HG03097 (cell line): ENCODE data around the gene GNG3.
"Not testable (repeated sequence)": the region's sequence is repeated elsewhere in the genome, so short reads cannot be mapped to it uniquely, and the experiment has no call there.

ENCODE experiments used
- ATAC-seq: cut with Tn5 transposase; IDR thresholded peaks from one replicate; pipeline ENCODE4 v1.9.1; 2021; ENCODE audit not compliant: unreplicated experiment, low FRiP score

Gene GNG3

DNA sequence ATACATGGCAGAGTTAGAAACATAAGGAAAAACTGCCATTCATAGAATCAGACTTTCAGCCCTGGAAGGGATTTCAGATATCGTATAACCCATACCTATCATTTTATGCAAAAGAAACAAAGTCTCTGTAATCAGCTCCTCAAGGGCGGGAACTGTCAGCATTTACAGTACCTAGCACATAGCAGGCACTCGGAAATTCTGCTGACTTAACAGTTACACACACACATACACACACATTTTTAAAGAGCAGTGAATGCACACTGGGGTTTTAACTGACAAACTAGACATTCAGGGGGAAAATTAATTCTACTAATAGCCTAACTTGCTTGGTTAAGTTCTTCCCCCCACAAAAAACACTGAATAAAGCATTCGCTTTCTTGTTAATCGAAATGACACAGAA lies 8.7 kb downstream of the GNG3 start:
- no peak for ATAC-seq

DNA sequence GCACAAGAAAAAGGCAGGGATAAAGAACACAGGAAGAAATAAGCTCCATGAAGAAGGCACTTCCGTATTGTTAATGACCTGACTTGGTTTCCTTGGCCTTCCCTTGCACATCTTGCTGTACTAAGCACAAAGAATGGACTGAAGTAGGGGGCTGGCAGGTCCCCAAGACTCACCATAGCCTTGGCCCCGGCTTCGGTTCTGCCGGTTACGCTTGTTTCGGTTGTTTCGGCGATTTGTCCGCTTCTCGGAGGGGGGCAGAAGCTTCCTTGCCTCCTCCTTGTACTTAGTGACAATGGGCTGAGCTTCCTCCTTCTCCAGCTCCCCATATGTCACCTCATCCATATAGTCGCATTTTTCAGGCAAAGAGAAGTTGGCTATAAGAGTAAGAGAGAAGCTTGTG lies 9.3 kb downstream of the GNG3 start:
- ATAC-seq = no peak

DNA sequence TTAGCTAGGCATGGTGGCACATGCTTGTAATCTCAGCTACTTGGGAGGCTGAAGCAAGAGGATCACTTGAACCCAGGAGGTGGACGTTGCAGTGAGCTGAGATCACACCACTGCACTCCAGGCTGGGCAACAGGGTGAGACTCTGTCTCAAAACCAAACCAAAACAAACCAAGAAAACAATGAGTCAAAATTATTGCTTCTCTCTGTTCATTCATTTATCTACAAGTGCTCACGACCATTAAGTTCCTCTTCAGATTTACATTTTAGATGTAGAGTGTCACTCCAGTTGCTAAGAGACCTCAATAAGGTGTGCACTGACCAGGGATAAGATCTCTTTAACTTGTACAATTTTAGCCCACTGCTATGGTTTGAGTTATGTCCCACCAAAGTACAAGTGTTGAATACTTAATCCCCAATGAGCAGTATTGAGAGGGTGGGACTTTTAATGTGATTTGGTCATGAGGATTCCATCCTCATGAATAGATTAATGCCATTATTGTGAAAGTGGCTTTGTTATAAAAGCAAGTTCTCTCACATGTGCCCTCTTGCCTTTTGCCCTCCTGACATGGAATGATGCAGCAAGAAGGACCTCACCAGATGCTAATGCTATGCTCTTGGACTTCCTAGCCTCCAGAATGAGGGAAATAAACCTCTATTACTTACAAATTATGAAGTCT lies 12.0 kb downstream of the GNG3 start:
- ATAC-seq = no peak

DNA sequence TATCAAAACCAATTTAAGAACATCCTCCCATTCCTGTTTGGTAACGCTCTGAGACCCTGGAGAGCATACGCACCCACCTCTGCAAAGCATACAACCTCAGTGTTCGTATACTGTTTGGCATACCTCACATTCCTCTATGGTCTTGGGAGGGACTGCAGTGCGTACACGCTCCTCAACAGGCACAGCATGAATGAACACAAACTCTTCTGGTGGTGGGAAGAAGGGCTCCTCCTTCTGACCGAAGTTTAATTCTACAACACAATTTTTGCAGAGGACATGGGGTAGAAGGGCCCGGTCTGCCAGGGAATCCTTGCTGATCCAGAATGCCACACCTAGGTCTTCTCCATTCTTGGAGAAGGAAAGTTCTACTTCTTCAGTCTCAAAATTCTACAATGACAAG lies 14.5 kb downstream of the GNG3 start:
- no peak for ATAC-seq

DNA sequence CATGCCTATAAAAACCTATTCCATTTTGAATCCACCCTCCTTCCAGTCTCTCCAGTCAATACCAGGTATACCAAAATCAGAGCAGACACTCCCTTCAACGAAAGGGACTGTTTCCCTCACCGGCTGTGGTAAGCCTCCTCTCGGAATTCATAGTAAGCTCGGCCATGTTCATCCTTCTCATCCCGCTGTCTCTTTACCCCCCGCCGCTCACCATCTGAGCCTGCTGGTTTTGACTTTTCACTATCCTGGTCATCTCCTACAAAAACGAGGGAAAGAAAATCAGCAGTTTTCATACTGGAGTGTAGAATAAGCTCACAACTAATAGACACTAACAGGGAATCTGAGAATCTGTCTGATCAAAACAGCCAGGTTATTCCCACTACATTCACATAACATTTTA lies 16.7 kb downstream of the GNG3 start:
- ATAC-seq = no peak

DNA sequence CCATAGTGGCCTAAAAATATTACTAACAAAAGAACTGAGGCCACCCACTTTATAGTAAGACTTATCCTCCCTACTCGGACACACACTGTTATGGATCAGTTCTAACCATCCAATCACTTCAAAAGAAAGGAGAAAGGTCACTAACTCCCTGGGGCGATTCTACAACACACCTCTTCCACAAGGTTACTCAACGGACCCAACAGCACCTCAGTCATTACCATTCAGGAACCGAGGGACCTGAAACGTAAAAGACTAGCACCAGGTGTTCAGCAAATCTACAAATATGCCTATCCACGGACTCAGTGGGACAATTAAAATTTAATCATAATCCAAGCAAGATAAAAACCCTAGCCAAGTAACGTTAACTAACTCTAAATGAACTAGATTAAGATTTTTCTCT lies 18.2 kb downstream of the GNG3 start:
- no peak for ATAC-seq

DNA sequence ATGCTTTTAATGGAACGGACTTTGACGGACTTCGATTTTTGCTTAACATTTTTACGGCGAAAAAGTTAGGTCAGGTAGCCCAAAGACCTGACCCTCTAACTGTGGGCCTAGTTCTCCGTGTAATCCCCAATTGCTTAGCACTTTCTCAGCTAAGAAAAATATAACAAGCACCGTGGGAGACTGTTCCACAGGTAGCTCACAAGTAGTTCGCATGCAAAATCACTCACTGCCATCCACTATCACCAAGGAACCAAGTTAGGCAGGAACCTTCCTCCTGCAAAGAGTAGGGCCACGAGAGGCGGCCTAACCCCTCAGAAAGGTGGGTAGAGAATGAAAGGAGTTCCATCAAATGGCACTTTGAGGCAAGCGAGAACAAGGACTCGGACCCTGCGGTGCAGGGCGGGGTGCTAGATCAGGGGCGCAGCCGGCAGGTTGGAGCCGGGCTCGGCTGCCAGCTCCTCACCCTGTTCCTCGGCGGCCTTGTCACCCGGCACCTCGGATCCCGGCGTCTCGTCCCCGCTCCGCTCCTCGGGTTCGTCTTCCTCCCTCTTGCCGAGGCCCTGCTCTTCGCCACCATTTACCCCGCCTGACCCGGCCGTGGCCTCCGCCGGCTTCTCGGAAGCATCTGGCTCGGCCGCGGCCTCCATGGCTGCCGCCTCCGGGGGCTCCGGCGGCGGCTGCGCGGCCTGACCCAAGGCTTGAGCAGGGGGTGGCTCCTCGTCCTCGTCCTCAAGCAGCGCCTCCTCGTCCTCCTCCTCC lies 18.9 kb downstream of the GNG3 start:
- peak; percentile 10 for ATAC-seq

DNA sequence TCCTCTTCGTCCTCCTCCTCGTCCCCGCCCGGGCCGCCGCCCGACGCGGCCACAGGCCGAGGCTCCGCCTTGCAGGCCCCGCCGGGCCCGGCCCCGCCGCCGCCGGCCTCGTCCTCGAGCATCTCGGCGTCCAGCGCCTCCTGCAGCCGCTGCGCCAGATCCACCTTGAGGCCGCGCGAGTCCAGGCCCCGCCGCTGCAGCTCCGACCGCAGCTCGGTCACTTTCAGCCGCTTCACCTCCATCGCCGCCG lies 19.4 kb downstream of the GNG3 start:
- no peak for ATAC-seq

DNA sequence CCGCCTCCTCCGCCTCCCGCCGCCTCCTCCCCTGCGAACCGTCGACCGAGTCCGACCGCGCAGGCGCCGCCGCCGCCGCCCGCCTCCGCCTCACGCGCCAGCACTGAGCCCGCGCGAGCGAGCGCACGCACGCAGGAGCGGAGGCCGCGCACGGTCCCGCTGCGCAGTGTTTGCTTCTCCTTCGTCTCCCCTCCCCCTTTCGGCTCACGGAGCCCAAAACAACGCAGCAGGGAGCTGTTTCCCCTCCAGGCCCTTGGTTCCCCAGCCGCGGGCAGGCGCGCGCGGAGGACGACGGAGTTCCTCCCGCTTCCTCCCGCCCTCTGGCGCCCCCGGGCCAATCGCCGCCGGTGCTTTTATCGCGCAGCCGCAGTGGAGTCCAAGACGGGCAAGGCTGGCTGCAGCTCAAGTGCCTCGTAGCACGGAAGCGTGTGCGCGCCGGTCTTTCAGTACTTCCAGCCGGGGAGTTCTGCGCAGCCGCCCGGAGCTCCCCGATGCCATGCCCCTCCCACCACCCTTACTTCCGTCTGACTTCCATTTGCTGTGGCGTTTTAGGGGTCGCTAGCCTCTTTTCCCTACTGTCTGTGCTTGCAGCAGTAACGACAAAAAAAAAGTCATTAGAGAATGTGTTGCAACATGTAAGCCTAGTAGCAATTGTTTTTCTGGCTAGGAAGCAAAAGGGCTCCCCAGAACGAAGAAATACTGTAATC lies 19.8 kb downstream of the GNG3 start, which contains the start of gene HNRNPUL2:
Gene HNRNPUL2 (minus strand): TSS at position 293 of the 707 bp plus-strand sequence. CDS start 301 bp downstream, outside the sequence.
- peak; percentile 63 for ATAC-seq

DNA sequence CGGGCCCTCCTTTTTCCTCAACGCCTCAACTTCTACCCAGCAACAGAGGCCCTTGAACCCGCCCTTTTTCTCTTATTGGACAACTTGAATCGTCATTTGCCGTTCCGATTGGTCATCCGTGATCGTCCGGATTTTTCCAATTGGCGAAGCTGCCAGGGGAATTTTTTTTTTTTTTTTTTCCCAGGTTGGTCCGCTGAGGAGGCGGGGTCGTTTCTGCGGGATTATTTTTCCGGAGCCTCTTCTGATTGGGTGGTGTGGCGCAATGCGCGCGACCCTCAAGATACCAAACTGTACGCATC lies 20.3 kb downstream of the GNG3 start:
- ATAC-seq = peak; percentile 51

DNA sequence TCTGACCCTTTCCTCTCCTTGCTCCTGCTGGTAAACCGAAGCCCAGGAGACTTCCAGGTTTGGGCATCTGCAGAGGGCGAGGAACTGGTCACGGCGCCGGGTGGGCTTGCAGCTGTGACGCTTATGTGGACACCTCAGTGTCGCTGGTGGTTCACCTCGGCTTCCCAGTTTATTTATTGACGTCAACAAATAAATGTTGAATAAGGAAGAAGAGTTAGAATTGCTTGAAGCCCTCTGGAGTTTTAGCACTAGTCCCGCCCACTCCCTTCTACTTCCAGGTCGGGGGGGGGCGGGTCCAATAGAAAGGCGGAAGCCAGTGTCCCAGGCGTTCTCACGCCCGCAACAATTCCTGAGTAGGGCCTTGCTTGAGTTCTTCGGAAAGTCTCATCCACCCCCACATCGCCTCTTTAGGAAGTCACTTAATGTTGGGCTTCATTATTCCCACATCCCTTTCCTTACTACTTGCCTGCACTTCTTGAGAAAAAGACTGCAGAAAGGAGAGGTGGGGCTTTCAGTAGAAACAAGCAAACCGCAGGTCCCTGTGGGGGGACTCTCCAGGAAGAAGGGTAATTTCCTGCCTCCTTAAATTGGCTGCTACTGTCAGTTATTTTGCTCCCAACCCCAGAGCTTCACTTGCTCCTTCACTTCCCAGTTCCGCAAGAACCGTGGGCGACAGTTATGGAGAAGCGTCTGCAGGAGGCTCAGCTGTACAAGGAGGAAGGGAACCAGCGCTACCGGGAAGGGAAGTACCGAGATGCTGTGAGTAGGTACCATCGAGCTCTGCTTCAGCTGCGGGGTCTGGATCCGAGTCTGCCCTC lies 20.9 kb downstream of the GNG3 start, which contains the start of gene TTC9C:
Gene TTC9C (plus strand): TSS at position 316 of the 818 bp plus-strand sequence. CDS start 363 bp downstream, at position 679.
- peak; percentile 22 for ATAC-seq

DNA sequence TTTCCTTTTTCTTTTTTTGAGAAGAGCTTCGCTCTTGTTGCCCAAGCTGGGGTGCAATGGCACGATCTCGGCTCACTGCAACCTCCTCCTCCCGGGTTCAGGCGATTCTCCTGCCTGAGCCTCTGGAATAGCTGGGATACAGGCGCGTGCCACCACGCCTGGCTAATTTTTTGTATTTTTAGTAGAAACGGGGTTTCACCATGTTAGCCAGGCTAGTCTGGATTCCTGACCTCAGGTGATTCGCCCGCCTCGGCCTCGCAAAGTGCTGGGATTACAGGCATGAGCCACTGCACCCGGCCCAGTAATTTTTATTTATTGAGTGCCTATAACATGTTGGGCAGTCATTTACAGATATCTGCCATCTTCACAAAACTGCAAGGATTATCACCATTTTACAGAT lies 22.6 kb downstream of the GNG3 start:
- ATAC-seq = not testable (repeated sequence)

DNA sequence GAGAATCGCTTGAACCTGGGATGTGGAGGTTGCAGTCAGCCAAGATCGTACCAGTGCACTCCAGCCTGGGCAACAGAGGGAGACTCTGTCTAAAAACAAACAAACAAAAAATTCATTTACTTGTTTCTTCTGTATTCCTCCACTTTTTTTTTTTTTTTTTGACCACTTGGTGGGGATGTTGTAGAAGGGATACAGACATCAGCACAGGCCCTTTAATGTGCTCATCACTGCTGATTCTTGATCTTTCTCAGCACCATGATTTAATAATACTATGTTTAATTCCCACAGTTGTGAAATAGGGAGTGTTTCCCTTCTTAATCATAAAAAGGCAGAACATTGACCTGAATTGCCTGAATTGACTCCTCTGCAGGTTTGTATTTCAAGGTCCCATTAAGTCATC lies 25.4 kb downstream of the GNG3 start:
- no peak for ATAC-seq

DNA sequence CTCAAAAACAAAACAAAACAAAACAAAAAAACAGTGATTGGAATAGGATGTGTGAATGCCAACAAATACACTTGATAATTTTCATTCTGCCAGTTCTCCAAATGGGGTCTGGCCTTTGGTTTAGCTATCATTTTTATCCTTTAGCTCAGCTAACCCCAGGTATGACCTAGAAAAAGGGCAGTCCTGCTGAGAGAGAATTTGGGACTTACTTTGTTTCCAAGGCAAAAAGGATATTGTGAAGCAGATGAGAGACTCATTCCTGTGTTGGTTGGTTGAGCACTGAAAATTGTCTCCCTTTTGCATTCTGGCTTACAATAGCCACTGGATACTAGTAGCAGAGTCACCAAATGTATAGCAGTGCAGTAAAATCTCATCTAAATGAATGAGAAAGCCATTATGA lies 29.7 kb downstream of the GNG3 start:
- ATAC-seq = no peak

DNA sequence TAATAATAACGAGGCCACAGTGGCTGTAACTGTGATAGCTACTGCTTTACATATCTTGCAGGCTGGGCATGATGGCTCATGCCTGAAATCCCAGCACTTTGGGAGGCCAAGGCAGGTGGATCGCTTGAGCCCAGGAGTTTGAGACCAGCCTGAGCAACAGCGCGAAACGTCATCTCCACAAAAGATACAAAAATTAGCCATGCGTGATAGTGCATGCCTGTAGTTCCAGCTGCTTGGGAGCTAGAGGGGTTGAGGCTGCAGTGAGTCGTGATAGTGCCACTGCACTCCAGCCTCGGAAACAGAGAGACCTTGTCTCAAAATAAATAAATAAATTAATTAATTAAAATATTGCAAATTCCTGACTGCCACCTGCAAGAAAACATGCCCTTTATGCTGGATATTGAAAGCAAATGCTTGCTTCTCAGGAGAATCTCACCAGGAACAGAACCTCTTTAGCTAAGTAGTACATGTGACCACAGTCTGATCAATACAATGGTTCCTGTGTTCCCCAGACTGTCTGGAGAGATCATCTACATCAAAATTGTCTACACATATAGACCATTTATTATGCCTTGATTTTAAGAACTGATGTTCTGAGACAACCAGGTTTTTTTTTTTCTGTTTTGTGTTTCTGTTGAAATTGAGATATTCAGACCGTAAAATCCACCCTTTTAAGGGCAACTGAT lies 40.1 kb downstream of the GNG3 start:
- ATAC-seq = no peak

DNA sequence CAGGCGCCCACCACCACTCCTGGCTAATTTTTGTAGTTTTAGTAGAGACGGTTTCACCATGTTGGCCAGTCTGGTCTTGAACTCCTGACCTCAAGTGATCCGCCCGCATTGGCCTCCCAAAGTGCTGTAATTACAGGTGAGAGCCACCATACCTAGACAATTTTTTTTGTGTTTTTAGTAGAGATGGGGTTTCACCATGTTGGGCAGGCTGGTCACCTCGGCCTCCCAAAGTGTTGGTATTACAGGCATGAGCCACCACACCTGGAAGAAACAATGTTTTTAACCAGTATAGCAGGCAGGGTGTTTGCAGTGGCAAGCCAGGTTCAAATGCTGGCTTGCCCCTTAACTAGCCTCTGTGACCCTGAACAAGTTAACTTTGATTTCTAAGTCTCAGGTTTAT lies 42.5 kb downstream of the GNG3 start:
- not testable (repeated sequence) for ATAC-seq

DNA sequence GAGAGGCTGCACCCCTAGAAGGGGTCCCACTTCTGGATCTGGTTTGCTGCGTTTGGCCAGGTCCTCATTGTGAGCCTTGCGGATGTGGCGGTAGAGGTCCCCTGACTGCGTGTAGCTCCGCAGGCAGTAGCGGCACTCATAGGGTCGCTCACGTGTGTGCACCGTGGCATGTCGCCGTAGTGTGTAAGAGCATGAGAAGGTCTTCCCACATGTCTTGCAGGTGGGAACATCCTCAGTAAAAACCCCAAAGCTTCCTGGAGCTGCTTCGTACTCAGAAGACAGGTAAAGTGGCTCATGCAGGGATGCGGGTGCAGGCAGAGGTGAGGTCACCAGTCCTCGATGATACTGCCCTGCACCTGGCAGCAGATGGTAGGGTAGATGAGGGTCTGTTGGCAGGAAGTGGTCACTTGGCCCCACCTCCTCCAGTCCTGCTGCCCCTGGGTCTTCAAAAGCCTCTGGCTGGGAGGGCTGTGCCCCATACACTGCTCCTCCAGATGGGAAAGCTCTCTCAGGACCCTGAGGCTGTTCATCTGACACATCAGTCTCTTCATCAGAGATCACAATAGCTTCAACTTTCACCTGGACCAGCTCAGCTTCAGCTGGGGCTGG lies 44.8 kb downstream of the GNG3 start:
- ATAC-seq = no peak

DNA sequence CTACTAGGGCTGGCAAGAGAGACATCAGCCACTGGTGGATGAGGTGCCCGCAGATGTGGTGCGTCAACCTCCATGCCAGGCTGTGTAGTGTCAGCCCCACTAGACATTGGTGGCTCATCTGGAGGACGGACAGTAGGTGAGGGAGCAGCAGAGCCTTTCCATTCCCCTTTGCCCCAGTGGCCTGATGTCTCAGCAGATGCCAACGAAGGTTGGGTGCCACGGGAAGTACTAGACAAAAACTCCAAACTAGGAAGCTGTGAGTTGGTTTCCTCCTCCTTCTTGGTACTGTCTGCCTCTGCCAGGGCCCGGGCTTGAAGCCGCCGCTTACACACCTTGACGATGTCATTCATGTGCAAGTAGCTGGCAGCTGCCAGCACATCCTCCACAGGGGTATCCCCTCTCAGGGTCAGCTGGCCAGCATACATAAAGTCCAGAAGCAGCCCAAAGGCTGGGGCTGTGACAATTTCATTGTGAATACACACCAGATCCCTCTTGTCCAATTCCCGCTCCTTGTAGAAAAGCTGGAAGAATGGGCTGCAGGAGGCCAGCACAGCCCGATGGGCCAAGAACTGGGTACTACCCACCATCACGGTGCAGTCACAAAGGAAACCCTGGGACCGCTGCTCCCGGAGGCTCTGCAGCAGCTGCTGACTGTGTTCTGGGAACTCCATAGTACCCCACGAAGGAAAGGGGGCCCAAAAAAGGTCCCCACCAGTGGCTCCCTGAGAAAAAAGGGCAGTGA lies 45.7 kb downstream of the GNG3 start:
- ATAC-seq = peak; percentile 1
